Stimulated activated CD8-positive, alpha-beta memory T cell treated with anti-CD3 and anti-CD28 coated beads, Interleukin-12 subunit alpha, Interleukin-12 subunit beta, amount 100 ng/mL, for 4 hours (primary cell): ENCODE measurements around the gene SH3BP5L.
"Not testable (repeated sequence)": the region's sequence is repeated elsewhere in the genome, so short reads cannot be mapped to it uniquely, and the experiment has no call there.

Source experiments
- DNase-seq: peaks from one replicate; pipeline ENCODE4 v3.0.0-alpha.2; 2020; ENCODE audit warnings: low read depth

The SH3BP5L gene

GRCh38 chr1:248850536-248851251 is 25.0 kb upstream of the SH3BP5L start:
- no peak for DNase-seq

GRCh38 chr1:248850124-248850523 is 24.4 kb upstream of the SH3BP5L start:
- no peak for DNase-seq

GRCh38 chr1:248849637-248850036 is 23.9 kb upstream of the SH3BP5L start:
- no peak for DNase-seq

- no peak for DNase-seq
Observed at GRCh38 chr1:248849152-248849551, 23.4 kb upstream of the SH3BP5L start.

- DNase-seq = no peak
Observed at GRCh38 chr1:248848602-248849001, 22.9 kb upstream of the SH3BP5L start.

GRCh38 chr1:248847956-248848561 is 22.3 kb upstream of the SH3BP5L start:
- no peak for DNase-seq

- DNase-seq = no peak
Observed at GRCh38 chr1:248847181-248847955, 21.7 kb upstream of the SH3BP5L start.

GRCh38 chr1:248844526-248844925 is 18.8 kb upstream of the SH3BP5L start:
- no peak for DNase-seq

GRCh38 chr1:248843687-248844086 is 18.0 kb upstream of the SH3BP5L start:
- DNase-seq = no peak

- DNase-seq = no peak
Observed at GRCh38 chr1:248842781-248843331, 17.1 kb upstream of the SH3BP5L start.

- no peak for DNase-seq
Observed at GRCh38 chr1:248841702-248842395, 16.1 kb upstream of the SH3BP5L start.

- no peak for DNase-seq
Observed at GRCh38 chr1:248840946-248841345, 15.2 kb upstream of the SH3BP5L start.

GRCh38 chr1:248839168-248839555 is 13.4 kb upstream of the SH3BP5L start:
- DNase-seq = no peak

- DNase-seq = peak; percentile 75
Observed at GRCh38 chr1:248838357-248839167, 12.8 kb upstream of the SH3BP5L start.

- peak; percentile 89 for DNase-seq
Observed at GRCh38 chr1:248837781-248838356, 12.2 kb upstream of the SH3BP5L start, which contains the start of gene ZNF672. Gene ZNF672 (plus strand): TSS chr1:248838224. CDS start chr1:248847275, 9,051 bp downstream.

GRCh38 chr1:248837045-248837780 is 11.5 kb upstream of the SH3BP5L start:
- DNase-seq = no peak

- DNase-seq = no peak
Observed at GRCh38 chr1:248834343-248834940, 8.7 kb upstream of the SH3BP5L start.

GRCh38 chr1:248831842-248832241 is 6.1 kb upstream of the SH3BP5L start:
- DNase-seq = no peak

- not testable (repeated sequence) for DNase-seq
Observed at GRCh38 chr1:248830718-248831017, 5.0 kb upstream of the SH3BP5L start.

- DNase-seq = no peak
Observed at GRCh38 chr1:248828845-248829244, 3.1 kb upstream of the SH3BP5L start.
